Skeletal muscle tissue (tissue), 4 donors: ENCODE results near the gene BRF1. TPM values are rescaled to one million over a fixed set of nuclear protein-coding genes. Genes with fewer than 3 reads are reported as not detected.

ENCODE experiments used
- H3K27ac ChIP-seq: one replicate; pipeline ENCODE4 v1.7.0; 2013; ENCODE audit warnings: mild to moderate bottlenecking, low read depth, low read length, inconsistent platforms
- H3K27me3 ChIP-seq, 3 donors: one replicate each; pipeline ENCODE4 v1.7.0; 2013; ENCODE audit warnings: low read length in 3 of 3; ENCODE audit not compliant: control insufficient read depth in 3 of 3, insufficient read depth in 3 of 3
- H3K36me3 ChIP-seq, 3 donors: one replicate each; pipeline ENCODE4 v1.7.0; 2013; ENCODE audit warnings: low read length in 3 of 3; ENCODE audit not compliant: control insufficient read depth in 3 of 3, insufficient read depth in 3 of 3
- H3K4me1 ChIP-seq, 3 donors: one replicate each; pipeline ENCODE4 v1.7.0; 2013; ENCODE audit warnings: low read length in 3 of 3, mild to moderate bottlenecking in 3 of 3; ENCODE audit not compliant: control insufficient read depth in 3 of 3, insufficient read depth in 3 of 3
- H3K4me3 ChIP-seq, 3 donors: one replicate each; pipeline ENCODE4 v1.7.0; 2013; ENCODE audit warnings: low read length in 3 of 3
- H3K9ac ChIP-seq, 3 donors: one replicate each; pipeline ENCODE4 v1.7.0; 2013; ENCODE audit warnings: low read length in 3 of 3, mild to moderate bottlenecking in 3 of 3, moderate library complexity in 2 of 3, low read depth in 1 of 3
- H3K9me3 ChIP-seq, 3 donors: one replicate each; pipeline ENCODE4 v1.7.0; 2013; ENCODE audit warnings: low read length in 3 of 3; ENCODE audit not compliant: control insufficient read depth in 3 of 3
- total RNA-seq: library from RNA; depleted of rRNA; stranded (reverse); fragments of >200 nt; gene quantifications from one replicate; pipeline ENCODE4 v1.2.3, GENCODE V29; 2014
- donor health status: Osteomylitis.

The BRF1 gene
- total RNA-seq, 1 donor from 2014 or later: 38.1 TPM

- H3K4me3 ChIP-seq: no peak overlapping the region
- peaks cover 9 to 29% (median 13%) of the 10 kb centered on the region in 3 donors for H3K4me1 ChIP-seq
- H3K27ac ChIP-seq: no peak overlapping the region
- H3K9me3 ChIP-seq: no peaks in the 10 kb centered on the region
- no peaks in the 10 kb centered on the region for H3K27me3 ChIP-seq
- peaks cover 39 to 55% (median 45%) of the 10 kb centered on the region in 3 donors for H3K36me3 ChIP-seq
- no peak overlapping the region for H3K9ac ChIP-seq
These were observed 85.2 kb downstream of the BRF1 start for GRCh38 chr14:105215602-105216001.

- Histone ChIP-seq H3K4me1 (peaks cover 9 to 29% (median 13%) of the 10 kb centered on the region in 3 donors), H3K9ac (peak overlapping the region in 1 of 3 donors; percentile 40), H3K4me3 (no peak overlapping the region), H3K36me3 (peaks cover 38 to 50% (median 48%) of the 10 kb centered on the region in 3 donors), H3K27ac (no peak overlapping the region), H3K27me3 (no peaks in the 10 kb centered on the region), H3K9me3 (no peaks in the 10 kb centered on the region)
These were observed 86.4 kb downstream of the BRF1 start for GRCh38 chr14:105214324-105214915.

- Histone ChIP-seq H3K36me3 (peaks cover 28 to 43% (median 40%) of the 10 kb centered on the region in 3 donors), H3K9ac (peak overlapping the region in 1 of 3 donors; percentile 40), H3K4me3 (no peak overlapping the region), H3K27me3 (no peaks in the 10 kb centered on the region), H3K9me3 (no peaks in the 10 kb centered on the region), H3K4me1 (peaks cover 9 to 29% (median 13%) of the 10 kb centered on the region in 3 donors), H3K27ac (no peak overlapping the region)
These were observed 87.4 kb downstream of the BRF1 start for GRCh38 chr14:105213361-105213760.

- H3K36me3 ChIP-seq: peaks cover 22 to 36% (median 35%) of the 10 kb centered on the region in 3 donors
- no peak overlapping the region for H3K9ac ChIP-seq
- no peak overlapping the region for H3K4me3 ChIP-seq
- H3K27ac ChIP-seq: no peak overlapping the region
- H3K4me1 ChIP-seq: peaks cover 9 to 29% (median 13%) of the 10 kb centered on the region in 3 donors
- H3K9me3 ChIP-seq: no peaks in the 10 kb centered on the region
- H3K27me3 ChIP-seq: no peaks in the 10 kb centered on the region
These were observed 88.1 kb downstream of the BRF1 start for GRCh38 chr14:105212541-105213300.

- H3K36me3 ChIP-seq: peaks cover 13 to 29% (median 26%) of the 10 kb centered on the region in 3 donors
- peaks cover 9 to 39% (median 13%) of the 10 kb centered on the region in 3 donors for H3K4me1 ChIP-seq
These were observed 89.1 kb downstream of the BRF1 start for GRCh38 chr14:105211758-105212089.

GRCh38 chr14:105211086-105211757, 89.6 kb downstream of the BRF1 start:
- peaks cover 9 to 38% (median 12%) of the 10 kb centered on the region in 3 donors for H3K4me1 ChIP-seq
- H3K27ac ChIP-seq: no peak overlapping the region
- peaks cover 13 to 26% (median 25%) of the 10 kb centered on the region in 3 donors for H3K36me3 ChIP-seq
- H3K27me3 ChIP-seq: no peaks in the 10 kb centered on the region
- H3K4me3 ChIP-seq: no peak overlapping the region
- H3K9ac ChIP-seq: no peak overlapping the region
- H3K9me3 ChIP-seq: no peaks in the 10 kb centered on the region

More at GRCh38 chr14:105211758-105212089, 89.1 kb downstream of the BRF1 start:
- Histone ChIP-seq H3K27me3 (no peaks in the 10 kb centered on the region), H3K27ac (no peak overlapping the region), H3K9me3 (no peaks in the 10 kb centered on the region), H3K4me3 (no peak overlapping the region), H3K9ac (no peak overlapping the region)

- Histone ChIP-seq H3K9ac (no peak overlapping the region), H3K36me3 (peaks cover 13 to 22% (median 18%) of the 10 kb centered on the region in 3 donors), H3K9me3 (no peaks in the 10 kb centered on the region), H3K4me3 (no peak overlapping the region), H3K27ac (no peak overlapping the region), H3K4me1 (peaks cover 13 to 38% (median 16%) of the 10 kb centered on the region in 3 donors), H3K27me3 (no peaks in the 10 kb centered on the region)
These were observed 90.4 kb downstream of the BRF1 start for GRCh38 chr14:105210266-105211025.

- H3K4me3 ChIP-seq: no peak overlapping the region
- H3K9me3 ChIP-seq: no peaks in the 10 kb centered on the region
- H3K4me1 ChIP-seq: peaks cover 20 to 40% (median 24%) of the 10 kb centered on the region in 3 donors
- H3K9ac ChIP-seq: no peak overlapping the region
- H3K36me3 ChIP-seq: peaks cover 12 to 17% (median 13%) of the 10 kb centered on the region in 3 donors
- no peaks in the 10 kb centered on the region for H3K27me3 ChIP-seq
- no peak overlapping the region for H3K27ac ChIP-seq
These were observed 91.2 kb downstream of the BRF1 start for GRCh38 chr14:105209646-105210045.

GRCh38 chr14:105209091-105209490, 91.7 kb downstream of the BRF1 start:
- no peak overlapping the region for H3K4me3 ChIP-seq
- H3K9ac ChIP-seq: no peak overlapping the region
- peaks cover 12 to 15% (median 13%) of the 10 kb centered on the region in 3 donors for H3K36me3 ChIP-seq
- H3K27me3 ChIP-seq: no peaks in the 10 kb centered on the region
- H3K4me1 ChIP-seq: peaks cover 26 to 40% (median 29%) of the 10 kb centered on the region in 3 donors
- H3K27ac ChIP-seq: no peak overlapping the region
- no peaks in the 10 kb centered on the region for H3K9me3 ChIP-seq
